GM18519 (cell line): Measurements from ENCODE around the gene VTCN1.

Source experiments
- ATAC-seq: cut with Tn5 transposase; IDR thresholded peaks from one replicate; pipeline ENCODE4 v1.9.1; 2021; ENCODE audit warnings: mild to moderate bottlenecking, moderate library complexity; ENCODE audit not compliant: unreplicated experiment, low FRiP score

VTCN1 gene

DNA sequence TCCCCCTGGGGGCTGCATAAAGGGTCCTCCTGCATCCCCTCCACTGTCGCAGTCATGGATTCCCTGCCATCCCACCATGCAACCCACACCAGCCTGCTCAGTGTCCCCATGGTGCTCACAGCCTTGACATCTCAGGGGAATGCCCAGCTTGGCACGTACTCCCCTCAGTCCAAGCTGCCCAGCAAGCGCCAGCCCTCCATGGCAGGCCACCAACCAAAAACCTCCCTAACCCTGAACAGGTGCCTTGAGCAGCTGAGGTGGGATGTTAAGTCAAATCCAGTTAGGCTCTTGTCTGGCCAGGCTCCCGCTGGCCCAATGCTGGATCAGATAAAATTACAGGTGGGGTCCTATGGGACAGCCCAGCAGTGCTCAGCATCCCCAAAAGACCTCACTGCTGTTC lies 341 bp downstream of the VTCN1 start:
- no peak for ATAC-seq

GRCh38 chr1:117209094-117209493 lies 1.6 kb downstream of the VTCN1 start:
- ATAC-seq = no peak

DNA sequence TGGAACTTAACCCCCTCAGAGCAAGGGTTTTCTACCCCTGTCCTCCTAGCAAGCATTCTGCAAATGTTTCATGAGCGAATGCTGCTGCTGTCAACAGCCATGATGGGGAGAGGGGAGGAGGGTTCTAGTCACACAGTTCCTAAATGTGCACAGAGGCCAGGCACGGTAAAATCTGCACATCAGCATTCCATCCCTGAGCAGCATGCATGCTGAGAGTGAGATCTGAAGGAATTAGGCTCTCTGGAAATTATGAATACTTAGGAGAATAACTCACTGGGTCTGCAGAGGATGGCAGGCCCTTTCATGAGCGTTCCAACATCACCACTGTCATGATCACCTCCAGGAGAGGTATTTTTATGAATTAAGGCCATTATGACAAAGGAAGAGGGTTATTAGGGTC lies 2.1 kb downstream of the VTCN1 start:
- ATAC-seq = no peak

GRCh38 chr1:117205368-117205767 lies 5.4 kb downstream of the VTCN1 start:
- no peak for ATAC-seq

- ATAC-seq = no peak
Measured at GRCh38 chr1:117201808-117202207, 8.9 kb downstream of the VTCN1 start.

GRCh38 chr1:117198097-117198496 lies 12.6 kb downstream of the VTCN1 start:
- no peak for ATAC-seq

DNA sequence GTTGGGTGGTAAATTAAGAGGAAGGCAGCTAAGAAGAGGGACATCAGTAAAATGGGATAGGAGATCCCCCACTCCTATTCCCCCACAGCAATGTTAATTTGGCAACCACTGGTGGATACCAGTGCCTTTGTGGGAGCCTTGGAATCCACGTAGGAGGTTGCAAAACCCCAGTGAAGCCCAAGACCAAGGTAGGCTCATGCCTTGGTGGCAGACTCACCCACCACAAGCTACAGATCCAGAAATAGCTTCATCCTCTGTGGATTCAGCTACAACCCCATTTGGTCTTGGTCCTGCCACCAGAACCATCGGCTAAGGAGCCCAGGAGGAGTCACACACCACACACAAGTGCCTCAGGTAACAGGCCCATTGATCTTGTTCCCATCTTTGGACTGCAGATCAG lies 21.0 kb downstream of the VTCN1 start:
- no peak for ATAC-seq

DNA sequence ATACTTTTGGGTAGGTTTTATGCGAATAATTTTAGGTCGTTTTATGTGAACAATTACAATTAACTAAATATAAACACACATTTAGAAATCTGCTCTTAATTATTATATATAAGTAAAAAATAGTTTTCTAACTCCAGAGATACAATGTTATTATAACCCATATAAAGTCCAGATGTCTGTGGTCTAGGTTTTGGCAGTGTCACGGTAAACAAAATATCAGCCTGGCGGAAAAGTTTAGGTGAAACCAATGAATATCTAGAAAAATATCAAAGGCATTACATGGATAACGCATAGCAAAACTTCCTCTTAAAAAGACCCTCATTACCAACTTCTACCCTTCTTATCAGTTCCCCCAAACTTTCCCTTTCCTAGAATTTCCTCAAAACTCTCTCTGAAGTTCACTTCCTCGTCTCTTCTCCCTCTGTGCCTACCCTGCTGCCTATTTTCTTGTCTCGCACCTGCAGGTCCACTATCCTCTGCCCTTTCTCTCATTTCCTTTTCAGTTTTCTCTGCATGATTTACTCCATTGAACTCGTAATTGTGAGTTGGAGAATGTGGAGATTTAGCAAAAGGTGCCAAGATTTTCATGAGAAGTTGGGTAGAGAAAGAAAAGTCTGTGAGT lies 21.8 kb downstream of the VTCN1 start:
- ATAC-seq = no peak

- ATAC-seq = no peak
Measured at GRCh38 chr1:117188170-117188815, 22.4 kb downstream of the VTCN1 start.

DNA sequence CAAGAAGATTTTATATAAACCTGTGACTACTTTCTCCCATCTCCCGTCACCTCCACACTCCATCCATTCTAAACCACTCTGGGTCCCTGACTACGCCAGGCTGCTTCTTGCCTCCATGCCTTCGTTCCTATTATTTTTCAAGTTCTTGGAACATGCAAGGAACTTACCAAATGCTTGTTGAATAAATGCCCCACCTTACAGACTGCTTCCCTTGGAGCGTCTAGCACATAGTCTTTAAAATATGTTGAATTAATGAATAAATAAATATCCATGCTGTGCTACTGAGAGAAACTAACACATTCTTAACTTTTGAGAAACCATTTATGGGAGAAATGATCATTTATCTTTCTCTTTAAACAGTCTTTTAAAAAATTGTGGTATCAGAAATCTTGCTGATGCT lies 27.6 kb downstream of the VTCN1 start:
- ATAC-seq = no peak

- ATAC-seq = no peak
Measured at GRCh38 chr1:117182319-117182718, 28.4 kb downstream of the VTCN1 start.

- ATAC-seq = no peak
Measured at GRCh38 chr1:117181630-117182041, 29.1 kb downstream of the VTCN1 start.

DNA sequence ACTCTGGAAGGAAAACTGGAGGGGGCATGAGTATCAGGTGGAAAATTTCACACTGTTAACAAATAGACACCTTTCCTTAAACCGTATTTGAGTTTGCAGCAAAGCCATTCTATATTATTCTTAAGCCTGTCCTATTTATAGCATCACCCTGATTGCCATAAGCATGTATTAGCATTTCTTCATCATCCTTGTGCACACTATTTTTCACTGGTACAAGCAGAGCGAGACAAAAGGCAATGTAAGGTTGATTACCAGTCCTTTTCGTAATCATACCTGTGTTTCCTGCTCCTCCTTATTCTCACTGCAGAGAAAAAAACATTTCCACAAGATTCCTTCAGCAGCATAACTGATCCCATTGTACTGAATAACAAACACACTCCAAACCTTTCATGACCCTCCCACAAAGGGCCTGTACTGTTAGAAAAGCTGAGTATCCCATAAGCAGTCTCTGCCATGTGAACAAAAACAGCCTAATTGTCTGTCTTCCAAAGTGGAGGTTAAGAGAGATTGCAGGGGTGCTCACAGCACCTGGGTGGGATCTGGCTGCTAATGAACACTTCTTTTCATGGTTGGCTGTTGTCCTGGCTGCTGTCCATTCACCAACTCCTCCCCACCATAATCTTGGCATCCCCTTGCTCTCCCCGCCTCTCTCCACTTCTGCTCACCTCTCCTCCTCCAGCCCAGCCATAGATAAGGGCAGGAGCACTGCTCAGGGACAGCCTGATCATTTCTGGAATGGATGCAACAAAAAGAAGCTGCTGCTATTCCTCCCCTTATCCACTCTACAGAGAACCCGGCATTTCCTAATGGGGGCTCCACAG lies 30.4 kb downstream of the VTCN1 start:
- no peak for ATAC-seq

- ATAC-seq = no peak
Measured at GRCh38 chr1:117179471-117179870, 31.3 kb downstream of the VTCN1 start.

GRCh38 chr1:117178756-117179155 lies 32.0 kb downstream of the VTCN1 start:
- no peak for ATAC-seq

DNA sequence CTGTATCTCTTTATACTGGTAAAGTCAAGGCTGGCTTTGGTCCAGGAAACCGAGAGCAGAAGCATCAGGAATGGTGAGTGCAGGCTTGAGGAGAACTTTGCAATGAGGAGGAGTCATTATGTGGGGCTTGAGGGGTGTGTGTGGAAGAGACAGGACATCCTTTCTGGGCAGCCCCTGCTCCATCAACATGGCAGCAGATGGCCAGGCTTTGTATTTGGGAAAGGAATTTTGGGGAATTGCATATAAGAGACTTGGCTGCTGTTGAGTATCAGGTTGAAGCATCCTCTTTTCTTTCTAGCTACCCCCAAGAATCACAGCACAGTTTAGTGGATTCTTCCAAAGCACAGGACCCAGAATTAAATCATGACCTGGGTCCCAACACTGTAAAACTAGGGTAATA lies 33.4 kb downstream of the VTCN1 start:
- ATAC-seq = no peak

DNA sequence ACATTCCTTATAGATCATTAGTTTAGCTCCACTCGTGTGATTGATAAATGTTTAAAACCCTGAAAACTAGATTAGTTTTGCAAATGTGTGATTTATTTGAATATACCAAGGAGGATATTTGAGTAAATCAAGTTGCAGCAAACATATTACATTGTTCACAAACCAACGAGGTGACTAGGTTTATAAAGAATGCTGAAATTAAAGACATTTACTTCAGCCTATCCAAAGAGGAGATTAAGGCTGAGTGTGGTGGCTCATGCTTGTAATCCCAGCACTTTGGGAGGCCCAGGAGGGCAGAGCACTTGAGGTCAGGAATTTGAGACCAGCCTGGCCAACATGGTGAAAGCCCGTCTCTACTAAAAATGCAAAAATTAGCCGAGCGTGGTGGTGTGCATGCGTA lies 34.1 kb downstream of the VTCN1 start:
- ATAC-seq = no peak

GRCh38 chr1:117174851-117175250 lies 35.9 kb downstream of the VTCN1 start:
- no peak for ATAC-seq

DNA sequence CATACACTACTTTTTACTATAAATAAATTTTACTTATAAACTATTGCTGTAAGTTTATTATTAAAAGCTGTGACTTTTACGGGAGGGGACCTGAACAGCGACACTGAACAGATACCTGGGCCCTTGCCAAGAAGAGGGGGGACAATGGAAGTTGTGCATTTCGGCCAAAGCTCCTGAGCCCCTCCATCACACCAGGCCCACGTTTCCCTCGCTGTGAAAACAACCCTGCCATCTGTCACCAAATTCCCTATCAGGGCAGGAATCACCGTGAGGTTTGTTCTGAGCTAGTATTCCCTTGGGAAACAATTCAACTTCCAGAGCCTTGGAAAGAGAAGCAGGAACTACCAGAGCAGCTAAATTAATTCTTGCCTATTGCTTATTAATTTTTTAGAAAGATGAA lies 37.0 kb downstream of the VTCN1 start:
- ATAC-seq = no peak

DNA sequence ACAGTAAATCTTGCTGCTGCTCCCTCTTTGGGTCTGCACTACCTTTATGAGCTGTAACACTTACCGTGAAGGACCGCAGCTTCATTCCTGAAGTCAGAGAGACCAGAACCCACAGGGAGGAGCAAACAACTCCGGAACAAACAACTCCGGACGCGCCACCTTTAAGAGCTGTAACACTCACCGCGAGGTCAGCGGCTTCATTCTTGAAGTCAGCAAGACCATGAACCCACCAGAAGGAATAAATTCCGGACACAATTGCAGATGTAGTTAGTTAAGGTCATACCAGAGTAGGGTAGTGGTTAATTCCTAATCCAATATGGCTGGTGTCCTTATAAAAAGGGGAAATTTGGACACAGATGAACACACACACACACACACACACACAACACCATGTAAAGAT lies 37.7 kb downstream of the VTCN1 start:
- ATAC-seq = no peak

DNA sequence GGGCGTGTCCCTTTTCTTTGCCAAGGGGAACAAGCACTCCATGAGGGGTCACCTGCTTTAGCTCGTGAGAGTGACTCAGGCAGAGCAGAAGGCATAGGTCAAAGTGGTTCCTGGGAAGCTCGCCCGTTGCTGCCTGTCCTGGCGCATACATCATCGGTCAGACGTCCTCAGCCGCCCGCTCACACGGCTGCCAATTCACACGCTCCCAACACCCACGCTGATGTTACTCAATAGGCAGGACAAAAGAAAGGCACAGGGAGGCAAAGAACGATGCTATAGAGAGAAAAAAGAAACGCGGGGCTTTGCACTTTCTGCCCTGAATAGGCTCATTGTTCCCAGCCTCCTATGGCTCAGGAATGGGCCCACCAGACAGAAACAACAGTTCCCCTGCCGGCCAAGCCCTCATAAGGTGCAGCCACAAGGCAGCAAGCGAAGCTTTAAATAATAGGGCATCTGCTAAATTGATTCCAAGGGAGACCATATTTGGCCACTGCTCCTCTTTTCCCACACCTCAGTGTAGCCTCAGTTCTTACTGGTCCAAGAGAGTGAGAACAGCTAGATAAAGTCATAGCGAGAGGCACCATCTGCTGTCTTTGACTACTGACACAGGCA lies 38.7 kb downstream of the VTCN1 start:
- ATAC-seq = no peak
